KG1 (cell line): ENCODE data around the gene CLCN5.
A peak's percentile ranks its signal among the peaks of the same experiment; 100 is the strongest.

Source experiments
- DNase-seq: peaks from one replicate; lab custom pipeline; 2025; lab: John Stamatoyannopoulos, UW

Gene CLCN5

GRCh38 chrX:49922291-49923241, at the start of gene CLCN5:
Gene CLCN5, plus strand, starts transcription at chrX:49922596. Its CDS starts 2,703 bp downstream, at chrX:49925299.
- DNase-seq, result peak; percentile 37

DNA sequence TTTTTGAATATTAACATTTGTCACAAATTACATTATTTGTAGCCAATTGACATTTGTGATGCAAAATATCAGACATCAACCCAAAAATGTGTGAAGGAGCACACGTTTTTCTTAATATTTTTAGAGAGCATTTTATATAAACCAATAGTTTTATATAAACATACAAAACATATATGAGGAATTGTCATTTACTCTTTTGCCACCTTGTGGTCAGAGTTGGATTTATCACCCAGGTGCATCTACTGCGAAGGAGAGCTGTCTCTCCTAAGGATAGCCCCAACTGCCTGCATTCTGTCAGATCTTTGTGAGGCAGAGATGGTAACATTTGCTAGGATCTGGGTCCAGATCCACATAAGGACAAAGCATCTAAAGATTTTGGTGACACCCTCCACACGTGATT, 45.6 kb upstream of the CLCN5 start:
- peak; percentile 1 for DNase-seq

GRCh38 chrX:49877397-49878101, 44.8 kb upstream of the CLCN5 start:
- no peak for DNase-seq

DNA sequence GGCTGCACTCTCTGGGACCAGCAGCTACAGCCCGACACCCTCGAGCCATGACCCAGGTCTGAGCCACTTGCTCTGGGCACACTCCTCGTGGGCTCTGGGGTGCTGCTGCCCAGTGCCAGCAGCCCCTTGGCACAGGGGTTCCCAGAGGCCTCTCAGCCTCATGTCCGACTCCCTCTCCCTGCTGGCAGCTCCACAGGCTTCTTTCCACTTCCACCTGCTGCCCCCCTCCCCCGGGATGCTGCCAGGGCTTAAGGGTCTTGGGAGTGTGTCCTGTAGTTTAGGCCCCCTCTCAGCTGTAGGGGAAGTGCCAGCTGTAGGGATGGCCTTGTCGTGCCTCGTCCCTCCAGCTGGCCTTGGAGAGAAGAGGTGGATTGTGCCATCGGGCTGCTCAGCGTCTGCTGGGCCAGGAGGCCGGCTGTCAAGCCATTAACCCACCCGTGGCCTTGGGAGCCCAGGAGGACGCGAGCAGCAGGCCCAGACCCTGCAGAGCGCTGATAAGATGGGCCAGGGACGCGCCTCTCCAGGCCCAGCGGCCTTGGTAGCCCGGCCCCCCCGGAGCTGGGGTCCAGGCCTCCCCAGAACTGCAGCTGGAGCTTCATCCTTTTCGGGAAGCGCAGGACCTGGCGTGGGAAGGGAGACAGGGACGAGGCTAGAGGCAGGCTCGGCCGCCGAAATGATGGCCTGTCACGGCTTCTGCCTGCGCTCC, 44.1 kb upstream of the CLCN5 start:
- DNase-seq, result no peak

GRCh38 chrX:49878834-49879655, 43.4 kb upstream of the CLCN5 start, which contains the start of gene USP27X:
Gene USP27X, plus strand, starts transcription at chrX:49879484. Its CDS starts 824 bp downstream, at chrX:49880308.
- peak; percentile 40 for DNase-seq

- no peak for DNase-seq
Measured at GRCh38 chrX:49879656-49880277, 42.6 kb upstream of the CLCN5 start.

DNA sequence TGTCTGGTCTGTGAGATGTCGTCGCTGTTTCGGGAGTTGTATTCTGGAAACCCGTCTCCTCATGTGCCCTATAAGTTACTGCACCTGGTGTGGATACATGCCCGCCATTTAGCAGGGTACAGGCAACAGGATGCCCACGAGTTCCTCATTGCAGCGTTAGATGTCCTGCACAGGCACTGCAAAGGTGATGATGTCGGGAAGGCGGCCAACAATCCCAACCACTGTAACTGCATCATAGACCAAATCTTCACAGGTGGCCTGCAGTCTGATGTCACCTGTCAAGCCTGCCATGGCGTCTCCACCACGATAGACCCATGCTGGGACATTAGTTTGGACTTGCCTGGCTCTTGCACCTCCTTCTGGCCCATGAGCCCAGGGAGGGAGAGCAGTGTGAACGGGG, 41.7 kb upstream of the CLCN5 start:
- no peak for DNase-seq

DNA sequence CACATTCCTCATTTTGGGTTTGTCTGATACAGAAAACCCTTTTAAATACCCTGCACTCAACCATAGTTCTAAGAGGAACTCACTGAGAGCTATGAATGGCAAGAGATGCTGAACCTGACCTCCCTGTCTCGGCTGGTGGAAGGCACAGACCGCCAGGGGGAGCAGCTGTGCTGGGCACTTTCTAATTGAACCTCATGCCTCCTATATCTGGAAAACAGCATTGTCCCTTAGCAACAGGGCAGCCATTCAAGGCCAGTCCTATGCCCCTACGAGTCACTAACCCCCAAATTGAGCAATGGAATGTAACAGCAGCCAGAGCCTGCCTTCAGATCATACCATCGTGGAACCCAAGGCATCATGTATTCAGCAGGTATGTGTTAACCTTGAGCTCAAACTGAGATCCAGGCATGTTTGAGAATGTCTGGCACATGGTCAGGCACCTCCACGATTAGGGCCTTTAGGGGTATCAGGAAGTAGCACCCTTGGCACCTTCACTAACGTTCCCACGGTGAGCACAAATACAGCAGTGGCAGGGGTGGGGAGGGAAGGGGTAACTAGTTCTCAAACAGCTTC, 38.0 kb upstream of the CLCN5 start:
- DNase-seq, result peak; percentile 24

DNA sequence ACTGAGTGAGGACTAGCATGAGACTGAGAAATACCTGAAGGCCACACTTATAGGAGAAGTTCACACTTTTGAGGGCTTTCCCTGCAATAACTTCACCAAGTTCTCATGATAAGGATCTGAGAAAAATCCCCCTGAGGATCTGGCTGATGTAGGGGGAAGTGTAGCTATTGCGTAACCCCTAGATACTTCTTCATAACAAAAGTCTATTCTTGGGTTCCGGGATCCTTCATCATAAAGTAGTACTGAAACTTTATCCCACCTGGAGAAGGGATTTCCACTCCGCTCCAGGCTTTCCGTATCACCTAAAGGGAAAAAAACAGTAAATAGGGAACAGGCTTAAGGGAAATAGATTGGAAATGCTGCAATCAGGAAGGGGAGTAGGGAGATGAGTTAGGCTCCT, 29.9 kb upstream of the CLCN5 start:
- DNase-seq, result no peak

DNA sequence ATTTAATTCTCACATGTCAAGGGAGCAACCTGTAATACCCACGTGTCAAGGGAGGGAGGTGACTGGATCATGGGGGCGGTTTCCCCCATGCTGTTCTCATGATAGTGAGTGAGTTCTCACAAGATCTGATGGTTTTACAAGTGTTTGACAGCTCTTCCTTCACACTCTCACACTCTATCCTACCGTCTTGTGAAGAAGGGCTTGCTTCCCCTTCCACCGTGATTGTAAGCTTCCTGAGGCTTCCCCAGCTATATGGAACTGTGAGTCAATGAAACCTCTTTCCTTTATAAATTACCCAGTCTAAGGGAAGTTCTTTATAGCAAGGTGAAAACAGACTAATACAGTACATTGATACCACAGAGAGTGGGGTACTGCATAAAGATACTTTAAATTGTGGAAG, 25.4 kb upstream of the CLCN5 start:
- DNase-seq, result no peak

DNA sequence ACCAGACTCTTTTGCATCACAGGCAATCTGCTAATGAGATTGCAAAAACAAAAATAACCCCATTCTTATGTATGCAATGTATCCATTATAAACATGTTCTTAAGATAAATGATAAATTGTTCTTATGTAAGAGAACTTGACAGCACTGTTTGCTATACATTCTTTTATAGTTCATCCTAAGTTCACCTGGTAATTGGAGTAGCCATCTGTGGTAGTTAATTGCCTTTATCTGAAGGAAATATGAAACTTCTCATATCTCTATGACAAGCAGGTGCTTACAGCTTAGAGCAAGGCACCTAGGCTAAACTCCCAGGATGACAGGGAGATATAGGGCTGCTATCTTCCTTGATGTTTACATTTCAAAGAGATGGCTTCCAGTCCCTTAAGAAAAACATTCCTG, 21.3 kb upstream of the CLCN5 start:
- DNase-seq, result no peak

DNA sequence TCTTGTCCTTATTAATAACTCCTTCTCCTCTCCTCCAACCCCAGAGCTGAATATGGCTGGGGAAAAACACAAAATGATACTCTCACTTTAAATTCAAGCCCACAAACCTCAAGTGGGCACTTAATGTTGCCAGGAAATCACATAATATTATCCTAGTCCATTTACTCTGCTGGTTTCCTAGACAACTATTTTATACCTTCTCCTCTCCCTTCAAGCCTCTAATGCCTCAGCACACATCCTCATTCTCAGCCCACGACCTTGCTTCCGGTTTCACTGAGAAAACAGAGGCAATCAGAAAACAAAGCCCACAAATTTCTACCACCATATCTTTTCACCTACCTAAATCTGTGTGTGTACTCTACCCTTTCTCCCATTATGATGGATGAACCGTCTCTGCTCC, 12.1 kb upstream of the CLCN5 start:
- DNase-seq, result no peak

DNA sequence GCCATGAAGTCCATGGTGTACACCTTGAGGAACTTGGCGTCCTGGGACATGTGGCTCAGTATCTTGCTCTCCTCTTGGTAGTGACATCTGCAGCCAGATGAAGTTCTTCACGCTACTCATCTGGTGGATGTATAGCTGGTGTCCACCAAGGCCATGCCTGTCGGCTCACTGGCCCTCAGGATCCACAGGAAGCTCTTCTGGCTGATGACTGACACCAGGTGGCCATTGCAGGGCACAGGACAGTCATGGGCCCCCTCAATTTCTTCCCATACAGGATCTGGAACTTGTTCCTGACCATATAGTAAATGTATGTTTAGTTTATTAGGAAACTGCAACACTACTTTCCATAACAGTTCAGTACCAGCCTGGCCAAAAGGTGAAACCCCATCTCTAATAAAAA, 10.3 kb upstream of the CLCN5 start:
- no peak for DNase-seq

DNA sequence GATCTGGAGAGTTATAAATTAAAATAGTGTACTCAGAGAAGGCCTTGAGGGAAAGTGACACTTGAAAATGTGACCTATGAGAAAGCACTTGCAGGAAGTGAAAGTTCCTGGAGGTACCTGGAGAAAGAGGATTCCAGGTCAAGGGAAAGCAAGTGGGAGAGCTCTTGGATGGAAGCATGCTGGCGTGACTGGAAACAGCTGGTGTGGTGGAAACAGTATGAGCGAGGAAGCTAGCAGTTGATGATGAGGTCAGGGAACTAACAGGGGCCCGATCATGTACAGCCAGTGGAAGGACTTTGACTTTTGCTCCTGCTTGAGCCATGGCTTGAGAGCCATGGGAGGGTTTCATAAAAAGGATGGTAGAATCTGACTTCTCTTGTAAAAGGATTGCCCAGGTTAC, 9.5 kb upstream of the CLCN5 start:
- DNase-seq, result no peak

DNA sequence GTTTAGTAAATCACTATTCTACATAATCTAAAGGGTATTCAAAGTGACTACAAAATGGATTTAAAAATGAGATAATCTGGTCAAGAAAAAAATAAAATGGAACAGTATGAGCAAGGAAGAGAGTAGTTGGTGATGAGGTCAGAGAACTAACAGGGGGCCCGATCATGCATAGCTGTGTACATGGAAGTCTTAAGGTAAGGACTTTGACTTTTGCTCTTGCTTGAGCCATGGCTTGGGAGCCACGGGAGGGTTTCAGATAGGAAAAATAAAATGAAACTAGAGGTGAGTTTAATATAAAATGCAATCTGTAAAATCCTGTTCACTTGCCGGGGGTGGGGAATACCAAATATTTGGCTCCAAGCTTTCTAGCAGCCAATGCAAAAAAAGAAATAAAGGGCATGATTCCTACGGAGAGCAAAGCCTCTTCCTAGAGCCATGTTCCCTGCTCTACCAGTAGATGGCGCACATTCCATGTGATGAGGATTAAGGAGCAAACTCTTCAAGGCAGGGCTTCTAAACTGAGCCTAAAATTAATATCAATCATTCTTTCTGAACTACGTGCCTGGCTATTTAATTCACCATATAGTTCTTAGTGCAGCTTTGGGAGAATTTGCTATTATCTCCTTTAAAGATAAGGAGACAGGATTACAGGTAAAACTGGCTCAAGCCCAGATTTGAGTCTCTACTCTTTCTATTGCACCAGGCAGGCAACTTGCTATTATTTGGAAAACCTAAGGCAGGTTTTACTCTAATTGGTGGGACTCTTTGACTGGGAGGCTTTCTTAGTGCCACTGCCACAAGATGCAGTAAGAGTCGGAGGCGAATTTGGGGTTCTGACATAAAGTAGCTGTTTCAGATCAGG, 6.8 kb upstream of the CLCN5 start:
- peak; percentile 2 for DNase-seq

DNA sequence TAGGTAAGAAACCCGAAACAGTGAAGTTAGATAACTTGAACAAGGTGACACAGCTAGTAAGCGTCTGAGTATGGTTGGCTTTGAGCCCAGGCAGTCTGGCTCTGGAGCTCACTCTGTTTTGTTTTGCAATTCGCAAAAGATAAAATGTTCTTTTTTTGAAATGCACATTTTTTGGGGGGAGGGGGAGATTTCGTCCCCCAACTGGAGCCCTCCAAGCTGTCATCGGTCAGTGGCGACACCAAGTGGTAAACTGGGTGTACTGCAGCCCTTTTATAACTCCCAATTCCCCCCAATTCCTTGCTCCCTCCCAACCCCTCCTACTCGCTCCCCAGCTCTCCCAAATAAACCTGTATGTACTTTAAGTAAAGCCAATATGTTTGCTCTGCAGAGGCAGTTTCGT, 2.8 kb upstream of the CLCN5 start:
- DNase-seq, result peak; percentile 1

GRCh38 chrX:49921109-49921508, 1.3 kb upstream of the CLCN5 start:
- DNase-seq, result no peak

GRCh38 chrX:49925176-49925575, 2.8 kb downstream of the CLCN5 start:
- DNase-seq, result no peak

DNA sequence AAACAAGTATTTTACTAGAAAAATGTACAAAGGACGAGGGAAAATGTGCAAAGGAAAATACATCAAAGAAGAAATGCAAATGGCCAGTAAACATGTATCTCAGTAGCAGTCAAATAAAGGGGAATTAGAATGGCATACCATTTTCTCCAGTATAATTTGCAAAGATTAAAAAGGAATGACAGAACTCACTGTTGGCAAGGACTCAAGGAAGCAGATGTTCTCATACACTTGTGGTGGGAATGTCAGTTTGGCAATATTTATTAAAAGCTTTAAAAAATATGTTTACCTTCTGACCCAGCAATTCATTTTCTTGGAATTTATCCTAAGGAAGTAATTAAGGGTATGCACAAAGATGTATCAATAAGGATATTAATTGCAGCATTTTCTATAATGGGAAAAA, 7.6 kb downstream of the CLCN5 start:
- DNase-seq, result no peak

GRCh38 chrX:49932791-49933190, 10.4 kb downstream of the CLCN5 start:
- no peak for DNase-seq
